ENCODE measurements around the gene TENT4B.

The TENT4B gene

DNA sequence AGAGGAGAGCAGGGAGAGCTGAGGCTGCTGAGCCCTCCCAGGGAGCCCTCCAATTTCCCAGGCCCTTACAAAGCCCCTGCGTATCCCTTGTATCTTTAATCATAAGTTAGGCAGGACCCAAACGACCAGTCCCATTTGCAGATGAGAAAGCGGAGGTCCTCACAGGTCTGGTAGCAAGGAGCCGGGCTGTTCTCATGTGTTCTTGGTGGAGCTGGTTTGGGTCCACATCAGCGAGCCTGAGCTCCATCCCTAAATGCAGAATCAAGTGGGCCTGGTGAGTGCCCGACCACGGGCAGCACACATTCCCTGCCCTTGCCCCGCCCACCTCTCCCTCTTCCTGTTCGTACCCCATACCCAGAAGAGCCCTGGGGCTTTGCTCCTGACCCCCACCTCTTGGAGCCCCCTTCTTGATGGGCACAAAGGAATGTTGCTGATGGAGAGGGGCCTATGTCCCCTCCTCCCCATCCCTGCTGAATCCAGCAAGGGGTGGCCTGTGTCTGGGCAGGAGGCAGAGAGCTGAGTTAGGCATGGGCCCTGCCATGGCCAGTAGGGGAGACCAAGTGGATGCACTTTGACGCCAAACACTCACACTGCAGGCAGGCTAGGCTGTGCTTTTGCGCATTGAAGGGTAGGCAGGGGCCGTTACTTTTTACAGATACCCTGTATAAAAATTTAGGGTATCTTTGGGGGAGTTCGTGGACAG, 95.0 kb downstream of the TENT4B start:
- TF ChIP-seq ZNF384 (IDR thresholded peaks at IDR 0.05) (no peak), PKNOX1 (IDR thresholded peaks at IDR 0.05) (no peak), FOXM1 (IDR thresholded peaks at IDR 0.05; ENCODE audit: borderline replicate concordance) (no peak)
- DNase-seq (ENCODE audit: extremely low spot score), result no peak
- ChIA-PET CTCF (interaction anchor here (1.0 kb wide), 1 partner anchor 106 kb away, joined by 3 read pairs; no protein-coding TSS in a partner anchor), POLR2A (no interaction called here)

DNA sequence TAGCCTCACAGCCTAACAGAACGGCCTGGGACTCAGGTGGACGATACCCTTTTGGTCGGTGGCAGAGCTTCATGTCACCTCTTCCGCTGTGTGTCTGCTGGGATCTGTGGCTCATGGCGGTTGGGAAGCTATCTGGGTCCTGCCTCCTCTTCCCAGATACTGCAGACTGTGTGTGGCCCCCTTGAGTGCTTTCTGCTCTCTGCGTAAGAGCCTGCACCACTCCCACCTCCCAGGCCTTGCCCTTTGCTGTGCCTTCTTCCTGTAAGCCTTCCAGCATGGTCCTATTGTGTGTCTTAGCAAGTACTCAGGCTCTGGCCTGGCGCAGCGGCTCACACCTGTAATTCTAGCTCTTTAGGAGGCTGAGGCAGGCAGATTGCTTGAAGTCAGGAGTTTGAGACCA, 95.7 kb downstream of the TENT4B start:
- CTCF ChIA-PET, result interaction anchor here (1.0 kb wide), 1 partner anchor 106 kb away, joined by 3 read pairs; no protein-coding TSS in a partner anchor
- DNase-seq (ENCODE audit: extremely low spot score), result no peak
- POLR2A ChIA-PET, result no interaction called here
- no peak for TF ChIP-seq CTBP1 (IDR thresholded peaks at IDR 0.05; ENCODE audit: borderline replicate concordance)
- no peak for TF ChIP-seq FOXA1 (IDR thresholded peaks at IDR 0.05)
- TF ChIP-seq NFRKB (IDR thresholded peaks at IDR 0.05), result no peak
- no peak for TF ChIP-seq SP1 (IDR thresholded peaks at IDR 0.05)
- TF ChIP-seq ELF4 (IDR thresholded peaks at IDR 0.05), result no peak
- no peak for TF ChIP-seq FOXK2 (IDR thresholded peaks at IDR 0.05)
- no peak for TF ChIP-seq TARDBP (IDR thresholded peaks at IDR 0.05)
- TF ChIP-seq HDGF (IDR thresholded peaks at IDR 0.05; ENCODE audit: borderline replicate concordance), result no peak
- TF ChIP-seq ZNF384 (IDR thresholded peaks at IDR 0.05), result no peak
- TF ChIP-seq SUZ12 (IDR thresholded peaks at IDR 0.05), result no peak
- no peak for TF ChIP-seq BHLHE40 (IDR thresholded peaks at IDR 0.05; ENCODE audit: borderline replicate concordance)
- no peak for TF ChIP-seq L3MBTL2 (conservative IDR thresholded peaks at IDR 0.05)
- TF ChIP-seq LEF1 (IDR thresholded peaks at IDR 0.05; ENCODE audit: borderline replicate concordance), result no peak
- no peak for TF ChIP-seq FOXM1 (IDR thresholded peaks at IDR 0.05; ENCODE audit: borderline replicate concordance)
- TF ChIP-seq ARNT (IDR thresholded peaks at IDR 0.05), result no peak
- no peak for TF ChIP-seq PKNOX1 (IDR thresholded peaks at IDR 0.05)

DNA sequence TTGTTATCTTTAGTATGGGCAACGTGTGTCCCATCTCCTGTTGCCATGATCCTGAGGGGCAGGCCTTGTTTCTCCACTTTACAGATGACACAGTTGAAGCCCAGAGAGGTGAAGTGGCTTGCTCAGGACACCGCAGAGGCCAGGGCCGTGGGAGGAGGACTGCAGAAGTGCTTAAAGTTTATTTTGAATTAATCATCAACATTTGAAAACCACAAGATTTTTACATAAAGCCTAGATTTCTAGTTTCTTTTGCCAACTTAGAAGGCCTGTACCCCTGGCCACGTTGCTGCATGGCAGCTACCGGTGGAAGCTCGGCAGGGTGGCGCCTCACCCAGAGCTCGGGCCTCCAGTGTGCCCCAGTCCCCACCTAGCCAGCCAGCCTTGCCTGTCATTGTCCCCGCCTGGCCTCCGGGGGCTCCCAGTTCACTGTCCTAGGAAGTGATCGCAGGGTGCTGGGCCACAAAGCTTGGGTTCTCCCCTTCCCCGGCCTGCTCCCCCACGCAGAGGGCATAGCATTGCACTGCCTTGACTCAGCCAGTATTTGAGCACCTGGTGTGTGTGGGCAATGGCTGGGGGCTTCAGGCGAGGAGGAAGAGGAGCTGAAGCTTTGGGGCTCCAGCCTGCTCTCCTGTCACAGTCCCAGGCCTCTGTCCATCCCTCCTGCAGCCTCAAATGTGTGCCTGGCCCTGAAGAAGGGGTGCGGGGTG, 98.4 kb downstream of the TENT4B start:
- CTCF ChIA-PET, result interaction anchor here (0.6 to 0.9 kb wide), 2 partner anchors 9 to 42 kb away, joined by 3 to 4 read pairs; no protein-coding TSS in a partner anchor

DNA sequence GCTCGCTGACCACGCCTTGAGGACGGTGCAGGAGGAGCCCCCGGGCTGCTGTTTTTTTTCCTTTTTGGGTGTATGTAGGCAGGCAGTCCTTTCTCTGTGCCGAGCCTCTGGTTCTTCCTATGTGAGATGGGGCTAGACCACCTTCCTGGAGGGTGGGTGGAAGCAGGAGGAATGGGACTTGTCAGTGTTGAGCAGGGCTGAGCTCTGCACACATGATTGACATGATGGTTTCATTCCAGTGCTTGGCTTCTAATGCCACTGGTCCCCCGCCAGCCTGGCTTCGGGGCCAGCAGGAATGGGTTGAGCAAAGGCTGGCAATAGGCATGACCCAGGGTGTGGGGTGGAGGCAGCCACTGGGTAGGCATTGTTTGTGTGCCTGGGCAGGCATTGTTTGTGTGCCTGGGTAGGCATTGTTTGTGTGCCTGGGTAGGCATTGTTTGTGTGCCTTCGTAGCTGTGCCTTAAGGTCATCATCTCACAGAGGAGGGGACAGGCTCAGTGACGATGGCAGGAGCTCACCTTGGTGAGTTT, 99.0 kb downstream of the TENT4B start:
- POLR2A ChIA-PET, result no interaction called here
- no peak for TF ChIP-seq ZNF384 (IDR thresholded peaks at IDR 0.05)
- TF ChIP-seq CTBP1 (IDR thresholded peaks at IDR 0.05; ENCODE audit: borderline replicate concordance), result no peak
- TF ChIP-seq FOXA1 (IDR thresholded peaks at IDR 0.05), result no peak
- TF ChIP-seq SP1 (IDR thresholded peaks at IDR 0.05), result no peak
- TF ChIP-seq ELF4 (IDR thresholded peaks at IDR 0.05), result no peak
- no peak for TF ChIP-seq HDGF (IDR thresholded peaks at IDR 0.05; ENCODE audit: borderline replicate concordance)
- TF ChIP-seq PKNOX1 (IDR thresholded peaks at IDR 0.05), result no peak
- TF ChIP-seq FOXM1 (IDR thresholded peaks at IDR 0.05; ENCODE audit: borderline replicate concordance), result no peak
- TF ChIP-seq FOXK2 (IDR thresholded peaks at IDR 0.05), result no peak
- TF ChIP-seq SUZ12 (IDR thresholded peaks at IDR 0.05), result no peak
- no peak for TF ChIP-seq ARNT (IDR thresholded peaks at IDR 0.05)
- no peak for TF ChIP-seq NFRKB (IDR thresholded peaks at IDR 0.05)
- TF ChIP-seq BHLHE40 (IDR thresholded peaks at IDR 0.05; ENCODE audit: borderline replicate concordance), result no peak
- no peak for TF ChIP-seq L3MBTL2 (conservative IDR thresholded peaks at IDR 0.05)
- TF ChIP-seq TARDBP (IDR thresholded peaks at IDR 0.05), result no peak
- no peak for TF ChIP-seq LEF1 (IDR thresholded peaks at IDR 0.05; ENCODE audit: borderline replicate concordance)
- DNase-seq (ENCODE audit: extremely low spot score), result no peak
- CTCF ChIA-PET, result no interaction called here

More for the DNA sequence above, 98.4 kb downstream of the TENT4B start:
- TF ChIP-seq TARDBP (IDR thresholded peaks at IDR 0.05), result no peak
- no peak for TF ChIP-seq FOXA1 (IDR thresholded peaks at IDR 0.05)
- no peak for TF ChIP-seq FOXM1 (IDR thresholded peaks at IDR 0.05; ENCODE audit: borderline replicate concordance)
- TF ChIP-seq LEF1 (IDR thresholded peaks at IDR 0.05; ENCODE audit: borderline replicate concordance), result no peak
- TF ChIP-seq SUZ12 (IDR thresholded peaks at IDR 0.05), result no peak
- no peak for TF ChIP-seq HDGF (IDR thresholded peaks at IDR 0.05; ENCODE audit: borderline replicate concordance)
- no peak for TF ChIP-seq CTBP1 (IDR thresholded peaks at IDR 0.05; ENCODE audit: borderline replicate concordance)
- no peak for TF ChIP-seq FOXK2 (IDR thresholded peaks at IDR 0.05)
- no peak for TF ChIP-seq PKNOX1 (IDR thresholded peaks at IDR 0.05)
- no peak for TF ChIP-seq ELF4 (IDR thresholded peaks at IDR 0.05)
- no peak for TF ChIP-seq ARNT (IDR thresholded peaks at IDR 0.05)
- TF ChIP-seq BHLHE40 (IDR thresholded peaks at IDR 0.05; ENCODE audit: borderline replicate concordance), result no peak
- no peak for TF ChIP-seq ZNF384 (IDR thresholded peaks at IDR 0.05)
- no peak for TF ChIP-seq SP1 (IDR thresholded peaks at IDR 0.05)
- TF ChIP-seq L3MBTL2 (conservative IDR thresholded peaks at IDR 0.05), result no peak
- TF ChIP-seq NFRKB (IDR thresholded peaks at IDR 0.05), result no peak
- DNase-seq (ENCODE audit: extremely low spot score), result no peak
- POLR2A ChIA-PET, result no interaction called here
